Measurements from ENCODE around the gene CDK14. TPM values are rescaled to one million over a fixed set of nuclear protein-coding genes. Genes with fewer than 3 reads are reported as not detected.

CDK14 gene
- total RNA-seq, 2 donors from 2014 or later, result 8.7 to 13.4 TPM

DNA sequence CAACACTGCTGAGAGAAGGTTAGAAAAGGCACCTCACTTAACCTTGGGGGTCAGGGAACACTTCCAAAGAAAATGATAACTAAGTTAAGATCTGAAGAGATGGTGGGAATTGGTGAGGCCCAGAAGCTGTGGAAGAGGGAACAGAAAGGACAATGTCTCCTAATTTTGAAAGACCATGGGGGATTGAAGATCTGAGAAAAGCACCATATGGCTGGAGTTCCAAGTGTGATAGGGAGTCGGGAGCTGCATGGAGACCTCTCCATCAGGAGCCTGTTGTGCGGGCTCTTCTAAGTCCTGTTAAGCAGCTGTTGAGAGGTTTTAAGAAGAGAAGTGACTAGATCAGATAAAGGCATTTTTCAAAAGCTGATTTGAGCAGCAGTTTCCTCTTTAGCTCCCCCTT is 254.3 kb downstream of the CDK14 start:
- no peaks in the 10 kb centered on the region for H3K27me3 Mint-ChIP-seq (ENCODE audit: insufficient read depth)
- H3K4me3 ChIP-seq (ENCODE audit: low read length), result no peak overlapping the region
- H3K36me3 Mint-ChIP-seq (ENCODE audit: low read depth), result no peaks in the 10 kb centered on the region
- H3K9me3 Mint-ChIP-seq, result no peaks in the 10 kb centered on the region
- DNase-seq, result peak; percentile 52
- no peaks in the 10 kb centered on the region for H3K4me1 ChIP-seq (ENCODE audit: control insufficient read depth, insufficient read depth, low read length)
- TF ChIP-seq, protein P1, sequence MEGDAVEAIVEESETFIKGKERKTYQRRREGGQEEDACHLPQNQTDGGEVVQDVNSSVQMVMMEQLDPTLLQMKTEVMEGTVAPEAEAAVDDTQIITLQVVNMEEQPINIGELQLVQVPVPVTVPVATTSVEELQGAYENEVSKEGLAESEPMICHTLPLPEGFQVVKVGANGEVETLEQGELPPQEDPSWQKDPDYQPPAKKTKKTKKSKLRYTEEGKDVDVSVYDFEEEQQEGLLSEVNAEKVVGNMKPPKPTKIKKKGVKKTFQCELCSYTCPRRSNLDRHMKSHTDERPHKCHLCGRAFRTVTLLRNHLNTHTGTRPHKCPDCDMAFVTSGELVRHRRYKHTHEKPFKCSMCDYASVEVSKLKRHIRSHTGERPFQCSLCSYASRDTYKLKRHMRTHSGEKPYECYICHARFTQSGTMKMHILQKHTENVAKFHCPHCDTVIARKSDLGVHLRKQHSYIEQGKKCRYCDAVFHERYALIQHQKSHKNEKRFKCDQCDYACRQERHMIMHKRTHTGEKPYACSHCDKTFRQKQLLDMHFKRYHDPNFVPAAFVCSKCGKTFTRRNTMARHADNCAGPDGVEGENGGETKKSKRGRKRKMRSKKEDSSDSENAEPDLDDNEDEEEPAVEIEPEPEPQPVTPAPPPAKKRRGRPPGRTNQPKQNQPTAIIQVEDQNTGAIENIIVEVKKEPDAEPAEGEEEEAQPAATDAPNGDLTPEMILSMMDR (conservative IDR thresholded peaks at IDR 0.05), result no peak
- no peaks in the 10 kb centered on the region for H3K9me3 ChIP-seq (ENCODE audit: control insufficient read depth, low read length)
- WGBS, 2 experiments (ENCODE audit: insufficient coverage in 1 of 2, insufficient read length in 1 of 2), result 62% methylated on average over 2 of the region's 2 CpGs; no CpG with 5 or more reads in 1 of the 2 experiments
- H3K4me1 Mint-ChIP-seq, result peaks cover 10% of the 10 kb centered on the region
- H3K36me3 ChIP-seq (ENCODE audit: control insufficient read depth, insufficient read depth, low read length), result no peaks in the 10 kb centered on the region
- no peak overlapping the region for H3K4me3 Mint-ChIP-seq
- no peaks in the 10 kb centered on the region for H3K27me3 ChIP-seq (ENCODE audit: control insufficient read depth, insufficient read depth, low read length, poor library complexity, severe bottlenecking)
- H3K27ac ChIP-seq (ENCODE audit: low read depth, low read length), result no peak overlapping the region
- H3K9ac ChIP-seq (ENCODE audit: extremely low read depth, low read length, poor library complexity, severe bottlenecking), result no peak overlapping the region
- no peak overlapping the region for H3K27ac Mint-ChIP-seq

DNA sequence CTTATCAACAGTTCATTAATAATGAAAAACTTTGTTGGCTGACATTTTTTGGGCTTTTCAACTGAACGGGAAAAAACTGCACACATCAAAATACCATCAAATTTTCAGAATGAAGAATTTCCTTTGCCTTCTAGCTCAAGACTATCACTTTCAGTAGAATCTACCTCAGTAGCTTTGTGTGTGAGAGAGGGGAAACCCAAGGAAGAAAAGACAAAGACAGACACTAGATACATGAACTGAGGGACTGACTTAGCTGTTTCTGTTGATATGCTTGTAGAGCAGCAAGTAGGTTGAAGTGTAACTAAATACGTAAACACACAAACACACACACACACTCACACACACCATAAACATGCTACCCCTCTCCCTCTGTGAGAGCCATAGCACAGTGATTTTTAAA is 257.1 kb downstream of the CDK14 start:
- H3K27me3 ChIP-seq (ENCODE audit: control insufficient read depth, insufficient read depth, low read length, poor library complexity, severe bottlenecking), result no peaks in the 10 kb centered on the region
- TF ChIP-seq, protein P1 (conservative IDR thresholded peaks at IDR 0.05), result no peak
- no peaks in the 10 kb centered on the region for H3K9me3 ChIP-seq (ENCODE audit: control insufficient read depth, low read length)
- H3K36me3 Mint-ChIP-seq (ENCODE audit: low read depth), result no peaks in the 10 kb centered on the region
- DNase-seq, result no peak
- H3K9ac ChIP-seq (ENCODE audit: extremely low read depth, low read length, poor library complexity, severe bottlenecking), result no peak overlapping the region
- no peaks in the 10 kb centered on the region for H3K36me3 ChIP-seq (ENCODE audit: control insufficient read depth, insufficient read depth, low read length)
- H3K27me3 Mint-ChIP-seq (ENCODE audit: insufficient read depth), result no peaks in the 10 kb centered on the region
- no peak overlapping the region for H3K4me3 Mint-ChIP-seq
- no peaks in the 10 kb centered on the region for H3K4me1 ChIP-seq (ENCODE audit: control insufficient read depth, insufficient read depth, low read length)
- no peak overlapping the region for H3K4me3 ChIP-seq (ENCODE audit: low read length)
- WGBS, 2 experiments (ENCODE audit: insufficient coverage in 1 of 2, insufficient read length in 1 of 2), result 100% methylated on average over 1 of the region's 2 CpGs; no CpG with 5 or more reads in 1 of the 2 experiments
- no peaks in the 10 kb centered on the region for H3K9me3 Mint-ChIP-seq
- peaks cover 10% of the 10 kb centered on the region for H3K4me1 Mint-ChIP-seq
- H3K27ac Mint-ChIP-seq, result no peak overlapping the region
- H3K27ac ChIP-seq (ENCODE audit: low read depth, low read length), result no peak overlapping the region

DNA sequence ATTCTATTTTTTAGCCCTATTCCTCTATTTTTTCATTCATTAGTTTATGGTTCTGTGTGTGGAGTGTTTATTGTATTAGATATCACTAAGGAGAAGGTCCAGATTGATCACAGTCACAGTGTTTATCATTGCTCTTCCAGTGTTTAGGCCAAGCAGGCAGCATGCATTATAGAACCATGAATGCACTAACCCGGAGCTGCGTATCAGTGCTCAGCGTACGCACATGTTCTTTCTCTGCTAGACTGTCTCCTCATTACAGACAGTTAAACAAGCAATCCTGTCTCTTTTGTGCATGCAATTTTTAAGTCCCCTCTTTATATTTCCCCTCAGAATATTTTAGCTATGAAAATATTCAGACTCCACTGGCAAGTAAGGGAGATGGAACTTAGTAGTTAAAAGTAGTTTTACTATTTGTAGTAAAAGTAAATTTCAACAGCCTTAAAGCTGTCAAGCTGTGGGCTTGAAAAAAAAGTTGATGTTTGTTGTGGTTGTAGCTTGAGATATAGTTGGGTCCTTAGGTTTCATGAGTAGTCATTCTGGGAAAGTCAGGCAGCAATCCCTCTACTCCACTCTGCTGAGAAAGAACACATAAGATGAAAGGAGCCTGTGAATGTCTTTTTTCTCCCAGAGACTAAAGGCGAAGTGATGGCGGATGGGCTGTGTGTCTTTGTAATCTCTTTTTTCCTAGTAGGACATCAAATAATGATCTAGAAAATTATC is 260.4 kb downstream of the CDK14 start:
- Histone ChIP-seq H3K9ac (ENCODE audit: extremely low read depth, low read length, poor library complexity, severe bottlenecking) (no peak overlapping the region), H3K4me1 (ENCODE audit: control insufficient read depth, insufficient read depth, low read length) (no peaks in the 10 kb centered on the region), H3K4me3 (ENCODE audit: low read length) (no peak overlapping the region), H3K9me3 (ENCODE audit: control insufficient read depth, low read length) (no peaks in the 10 kb centered on the region), H3K36me3 (ENCODE audit: control insufficient read depth, insufficient read depth, low read length) (no peaks in the 10 kb centered on the region), H3K27me3 (ENCODE audit: control insufficient read depth, insufficient read depth, low read length, poor library complexity, severe bottlenecking) (no peaks in the 10 kb centered on the region), H3K27ac (ENCODE audit: low read depth, low read length) (no peak overlapping the region)
- Mint-ChIP-seq H3K27ac (no peak overlapping the region), H3K27me3 (ENCODE audit: insufficient read depth) (no peaks in the 10 kb centered on the region), H3K36me3 (ENCODE audit: low read depth) (no peaks in the 10 kb centered on the region), H3K4me3 (no peak overlapping the region), H3K4me1 (no peaks in the 10 kb centered on the region), H3K9me3 (no peaks in the 10 kb centered on the region)
- WGBS, 2 experiments (ENCODE audit: insufficient coverage in 1 of 2, insufficient read length in 1 of 2), result 91 to 97% methylated on average over 3 to 6 of the region's 6 CpGs
- TF ChIP-seq, protein P1 (conservative IDR thresholded peaks at IDR 0.05), result no peak
- DNase-seq, result no peak
